ENCODE measurements around the gene XPO6. TPM values are rescaled to one million over a fixed set of nuclear protein-coding genes. Genes with fewer than 3 reads are reported as not detected.
"Not testable (repeated sequence)": the region's sequence is repeated elsewhere in the genome, so short reads cannot be mapped to it uniquely, and the experiment has no call there.

The XPO6 gene
- polyA plus RNA-seq (ENCODE audit: insufficient read length in 12 of 12): 10 to 100 TPM in 11 of 12 donors, not detected in 1; 48.1 to 88.9 (median 55.7) TPM
- long read RNA-seq, donor 1, partial matches to known transcripts: 22 of 23 reads
- long read RNA-seq, donor 1, other reads (novel, unspliced or antisense): 0 of 23 reads
- long read RNA-seq, donor 2, full-length matches to known transcripts: 2 of 9 reads
- long read RNA-seq, donor 2, partial matches to known transcripts: 7 of 9 reads
- long read RNA-seq, donor 2, other reads (novel, unspliced or antisense): 0 of 9 reads
- long read RNA-seq, donor 3, full-length matches to known transcripts: 1 of 6 reads
- long read RNA-seq, donor 3, partial matches to known transcripts: 5 of 6 reads
- long read RNA-seq, donor 3, other reads (novel, unspliced or antisense): 0 of 6 reads
- long read RNA-seq, donor 4, full-length matches to known transcripts: 1 of 1 reads
- long read RNA-seq, donor 4, partial matches to known transcripts: 0 of 1 reads
- long read RNA-seq, donor 4, other reads (novel, unspliced or antisense): 0 of 1 reads
- long read RNA-seq, donor 5, full-length matches to known transcripts: 3 of 25 reads
- long read RNA-seq, donor 5, partial matches to known transcripts: 22 of 25 reads
- long read RNA-seq, donor 5, other reads (novel, unspliced or antisense): 0 of 25 reads
- long read RNA-seq, donor 6: 0 reads
- long read RNA-seq, donor 7, partial matches to known transcripts: 10 of 10 reads
- long read RNA-seq, donor 7, other reads (novel, unspliced or antisense): 0 of 10 reads
- long read RNA-seq, donor 8, partial matches to known transcripts: 12 of 13 reads
- long read RNA-seq, donor 8, other reads (novel, unspliced or antisense): 0 of 13 reads
- long read RNA-seq, donor 9: 0 reads
- long read RNA-seq, donor 10, full-length matches to known transcripts: 1 of 18 reads
- long read RNA-seq, donor 10, partial matches to known transcripts: 17 of 18 reads
- long read RNA-seq, donor 10, other reads (novel, unspliced or antisense): 0 of 18 reads
- long read RNA-seq, donor 11, full-length matches to known transcripts: 2 of 23 reads
- long read RNA-seq, donor 11, partial matches to known transcripts: 21 of 23 reads
- long read RNA-seq, donor 11, other reads (novel, unspliced or antisense): 0 of 23 reads

DNA sequence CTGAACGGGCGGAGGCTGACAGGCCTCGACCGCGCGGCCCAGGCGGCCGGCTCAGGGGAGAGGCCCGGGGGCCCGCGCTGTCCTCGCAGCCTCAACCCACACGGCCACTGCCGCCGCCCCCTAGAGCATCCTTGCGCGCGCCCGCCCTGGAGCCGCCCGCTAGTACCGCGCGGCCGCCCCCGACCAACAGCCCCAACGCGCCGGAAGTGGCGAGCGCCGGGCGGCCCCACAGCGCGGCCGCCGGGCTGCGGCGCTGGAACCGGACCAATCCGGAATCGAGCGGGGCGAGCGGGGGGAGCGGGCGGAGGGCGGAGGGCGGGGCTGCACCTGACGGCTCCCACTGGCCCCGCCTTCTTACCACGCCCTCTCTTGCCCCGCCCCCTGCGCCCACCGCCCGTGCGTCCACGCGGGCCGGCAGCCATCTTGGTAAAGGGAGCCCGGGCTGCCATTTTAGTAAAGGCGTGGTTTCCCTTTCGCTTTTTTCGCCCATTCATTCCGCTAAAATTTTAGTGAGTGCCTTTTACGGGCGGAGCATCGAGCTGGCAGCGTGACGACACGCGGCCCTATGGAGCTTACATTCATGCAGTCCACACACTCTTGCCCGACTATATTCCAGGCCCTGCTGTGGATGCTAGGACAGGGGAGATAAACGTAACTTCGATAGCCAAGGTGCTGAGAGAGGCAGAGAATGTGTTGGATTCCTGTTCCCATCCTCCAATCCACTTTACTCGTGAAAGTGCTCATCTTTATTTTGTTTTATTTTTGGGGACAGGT is at the start of gene XPO6:
TSS of gene XPO6 (minus strand) at position 208 of the 774 bp plus-strand sequence. CDS start 597 bp downstream, outside the sequence.
- DNase-seq: peak; percentile 95

GRCh38 chr16:28260193-28260592 is 48.4 kb upstream of the XPO6 start:
- DNase-seq: no peak

DNA sequence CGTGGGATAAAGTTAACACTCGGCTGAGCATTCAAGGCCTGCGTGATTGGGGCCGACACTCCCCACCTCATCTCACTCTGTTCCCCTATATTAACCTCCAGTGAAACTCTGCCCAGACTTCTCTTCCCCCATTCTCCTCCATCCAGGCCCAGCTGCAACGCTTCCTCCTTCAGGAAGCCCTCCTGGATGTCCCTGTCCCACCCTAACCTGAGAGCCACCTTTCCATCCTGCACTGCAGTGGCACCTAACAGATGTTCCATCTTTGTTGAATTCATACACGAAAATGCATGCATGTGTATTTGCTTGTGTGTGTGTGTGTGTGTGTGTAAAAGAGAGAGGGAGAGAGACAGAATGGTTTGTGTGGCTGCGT is 48.0 kb upstream of the XPO6 start:
- no peak for DNase-seq

GRCh38 chr16:28259091-28259780 is 47.5 kb upstream of the XPO6 start:
- no peak for DNase-seq

- DNase-seq: peak; percentile 13
Observed at GRCh38 chr16:28258567-28258966, 46.8 kb upstream of the XPO6 start.

DNA sequence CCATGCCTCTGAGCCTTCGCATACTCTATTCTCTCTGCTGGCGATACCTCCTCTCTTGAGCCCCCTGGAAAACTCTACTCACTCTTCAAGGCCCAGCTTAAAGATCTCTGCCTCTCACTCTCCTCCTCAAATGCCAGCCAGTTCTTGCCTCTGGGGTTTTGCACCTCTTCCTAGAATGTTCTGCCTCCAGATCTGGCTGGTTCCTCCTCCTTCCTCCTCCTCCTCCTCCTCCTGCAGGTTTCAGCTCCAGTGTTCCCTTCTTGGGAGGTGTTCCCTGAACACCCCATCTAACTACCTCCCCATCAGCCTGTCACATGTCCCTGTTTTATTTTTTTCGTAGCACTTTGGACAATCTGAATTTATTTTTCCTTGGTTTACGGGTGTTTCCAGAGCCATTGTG is 45.5 kb upstream of the XPO6 start:
- DNase-seq: no peak

DNA sequence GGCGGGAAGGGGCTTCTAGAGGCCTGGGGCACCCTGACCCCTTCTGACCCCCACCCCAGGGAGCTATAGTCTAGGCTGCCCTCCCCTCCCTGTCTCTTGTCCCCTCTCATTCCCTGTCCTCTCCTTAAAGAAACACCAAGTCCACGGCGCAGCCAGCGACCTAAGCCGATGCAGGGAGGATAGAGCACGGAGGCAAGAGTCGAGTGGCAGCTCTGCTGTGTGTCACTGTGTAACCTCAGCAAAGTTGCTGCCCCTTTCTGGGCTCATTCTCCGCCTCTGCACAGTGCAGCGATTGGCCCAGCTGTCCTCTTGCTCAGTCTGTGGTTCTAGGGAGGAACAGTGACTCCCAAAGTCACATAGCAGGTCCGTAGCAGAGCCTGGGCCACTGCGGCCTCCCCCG is 44.1 kb upstream of the XPO6 start:
- DNase-seq: no peak

- DNase-seq: no peak
Observed at GRCh38 chr16:28254158-28254557, 42.4 kb upstream of the XPO6 start.

- no peak for DNase-seq
Observed at GRCh38 chr16:28250999-28251398, 39.2 kb upstream of the XPO6 start.

- DNase-seq: not testable (repeated sequence)
Observed at GRCh38 chr16:28249483-28249882, 37.7 kb upstream of the XPO6 start.

- DNase-seq: no peak
Observed at GRCh38 chr16:28241924-28242323, 30.2 kb upstream of the XPO6 start.

- no peak for DNase-seq
Observed at GRCh38 chr16:28237754-28238357, 26.1 kb upstream of the XPO6 start.

DNA sequence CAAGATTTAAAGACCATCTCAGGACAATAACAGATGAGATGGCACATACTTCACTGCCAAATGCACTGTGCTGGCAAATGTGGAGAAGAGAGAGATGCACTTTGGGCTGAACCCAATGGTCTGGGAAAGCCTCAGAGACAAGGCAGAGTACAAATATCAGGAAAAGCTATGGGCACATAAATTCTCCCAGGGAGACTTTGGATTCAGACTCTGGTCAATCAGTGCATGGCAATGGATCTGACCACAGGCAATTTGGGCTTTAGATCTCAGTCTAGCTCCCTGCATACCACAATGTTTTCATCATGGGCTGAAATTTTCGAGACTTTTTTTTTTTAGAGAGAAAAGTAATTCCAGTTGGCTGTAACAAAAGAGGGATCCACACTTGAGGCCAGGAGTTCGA is 20.0 kb upstream of the XPO6 start:
- DNase-seq: no peak

- not testable (repeated sequence) for DNase-seq
Observed at GRCh38 chr16:28223909-28224308, 12.1 kb upstream of the XPO6 start.

DNA sequence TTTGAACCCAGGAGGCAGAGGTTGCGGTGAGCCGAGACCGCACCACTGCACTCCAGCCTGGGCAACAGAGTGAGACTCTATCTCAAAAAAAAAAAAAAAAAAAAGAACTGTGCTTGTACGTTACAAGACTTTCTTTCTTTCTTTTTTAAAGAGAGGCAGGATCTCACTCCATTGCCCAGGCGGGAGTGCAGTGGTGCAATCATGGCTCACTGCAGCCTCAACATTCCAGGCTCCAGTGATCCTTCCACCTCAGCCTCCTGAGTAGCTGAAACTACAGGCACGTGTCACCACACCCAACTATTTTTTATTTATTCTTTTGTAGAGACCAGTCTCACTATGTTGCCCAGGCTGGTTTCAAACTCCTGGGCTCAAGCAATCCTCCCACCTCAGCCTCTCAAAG is 8.0 kb upstream of the XPO6 start:
- DNase-seq: not testable (repeated sequence)

DNA sequence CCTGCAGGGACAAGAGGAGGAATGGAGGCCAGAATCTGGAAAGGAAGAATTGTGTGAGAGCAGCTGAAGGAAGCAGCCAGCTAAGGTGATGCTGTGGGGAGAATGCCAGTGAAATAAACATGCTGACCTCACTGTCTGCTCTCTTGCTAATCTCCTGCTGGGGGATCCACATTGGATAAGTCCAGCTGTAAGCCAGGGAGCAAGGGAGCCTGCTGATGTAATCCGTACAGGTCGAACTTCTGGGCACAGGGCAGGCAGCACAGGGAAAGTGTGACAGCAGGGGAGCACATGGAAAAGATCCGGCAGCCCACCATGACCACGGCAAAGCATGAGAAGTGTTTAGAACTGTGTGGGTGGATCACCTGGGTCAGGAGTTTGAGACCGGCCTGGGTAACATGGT is 7.5 kb upstream of the XPO6 start:
- DNase-seq: no peak

DNA sequence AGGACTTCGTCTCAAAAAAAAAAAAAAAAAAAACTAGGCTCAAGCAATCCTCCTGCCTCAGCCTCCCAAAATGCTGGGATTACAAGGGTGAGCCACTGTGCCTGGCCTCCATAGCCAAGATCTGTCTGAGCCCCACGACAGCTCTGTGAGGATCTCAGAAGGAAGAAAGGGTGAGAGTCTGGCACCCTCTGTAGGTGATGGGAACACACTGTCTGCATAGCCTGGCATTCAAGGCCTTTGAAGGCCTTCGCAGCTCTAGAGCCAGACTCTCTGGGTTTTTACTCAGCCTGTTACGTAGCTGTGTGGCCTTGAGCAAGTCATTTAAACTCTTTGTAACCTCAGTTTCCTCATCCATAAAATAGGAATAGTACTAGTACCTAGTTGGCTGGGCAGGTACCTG is 6.3 kb upstream of the XPO6 start:
- DNase-seq: no peak

DNA sequence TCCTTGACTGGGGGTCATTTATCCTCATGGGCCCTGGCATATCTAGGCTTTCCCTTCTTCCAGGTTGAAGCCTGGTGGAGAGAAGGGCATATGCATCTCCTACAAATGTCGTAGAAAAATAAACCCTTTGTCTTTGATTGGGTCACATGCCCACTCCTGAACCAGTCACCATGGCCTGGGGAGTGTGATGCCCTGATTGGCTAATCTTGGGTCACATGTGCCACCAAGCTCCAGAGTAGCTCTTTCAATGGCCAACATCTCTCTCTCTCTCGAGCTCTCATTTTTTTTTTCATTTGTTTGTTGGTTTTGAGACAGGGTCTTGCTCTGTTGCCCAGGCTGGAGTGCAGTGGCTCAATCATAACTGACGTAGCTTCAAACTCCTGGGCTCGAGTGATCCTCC is 5.6 kb upstream of the XPO6 start:
- DNase-seq: no peak

DNA sequence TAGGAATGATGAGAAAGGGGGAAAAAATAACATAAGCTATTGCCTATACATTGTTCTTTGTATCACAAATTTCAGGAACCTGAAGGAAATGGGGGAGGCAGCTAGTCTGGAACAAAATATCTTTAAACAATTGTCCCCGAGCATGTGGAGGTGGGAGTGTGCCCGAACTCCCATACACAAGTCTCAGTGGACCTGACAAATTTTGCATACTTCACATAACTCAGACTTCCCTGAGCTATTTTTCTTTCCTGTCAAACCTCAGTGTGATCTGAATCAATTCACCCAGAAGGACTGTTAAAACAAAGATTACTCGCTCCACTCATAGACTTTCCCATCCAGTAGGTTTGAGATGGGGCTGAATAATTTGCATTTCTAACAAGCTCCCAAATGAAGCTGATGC is 1.6 kb upstream of the XPO6 start:
- no peak for DNase-seq

DNA sequence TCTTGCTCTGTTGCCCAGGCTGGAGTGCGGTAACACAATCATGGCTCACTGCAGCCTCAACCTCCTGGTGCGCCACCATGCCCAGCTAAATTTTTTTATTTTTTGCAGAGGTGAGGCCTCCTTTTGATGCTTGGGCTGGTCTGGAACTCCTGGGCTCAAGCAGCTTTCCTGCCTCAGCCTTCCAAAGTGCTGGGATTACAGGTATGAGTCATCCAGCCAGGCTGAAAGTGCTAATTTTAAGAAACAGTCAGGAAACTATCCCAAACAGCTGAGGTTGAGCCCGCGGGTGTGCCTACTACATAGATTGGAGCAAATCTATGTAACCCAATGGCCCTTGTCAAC is 738 bp upstream of the XPO6 start:
- DNase-seq: no peak

Data from muscle of arm (tissue), 14 donors.